HuH-7 (cell line): ENCODE measurements around the gene PCAT6.

Experiments
- DNase-seq: peaks from one replicate; pipeline ENCODE4 v3.0.0; 2011; ENCODE audit warnings: low spot score

Gene PCAT6

DNA sequence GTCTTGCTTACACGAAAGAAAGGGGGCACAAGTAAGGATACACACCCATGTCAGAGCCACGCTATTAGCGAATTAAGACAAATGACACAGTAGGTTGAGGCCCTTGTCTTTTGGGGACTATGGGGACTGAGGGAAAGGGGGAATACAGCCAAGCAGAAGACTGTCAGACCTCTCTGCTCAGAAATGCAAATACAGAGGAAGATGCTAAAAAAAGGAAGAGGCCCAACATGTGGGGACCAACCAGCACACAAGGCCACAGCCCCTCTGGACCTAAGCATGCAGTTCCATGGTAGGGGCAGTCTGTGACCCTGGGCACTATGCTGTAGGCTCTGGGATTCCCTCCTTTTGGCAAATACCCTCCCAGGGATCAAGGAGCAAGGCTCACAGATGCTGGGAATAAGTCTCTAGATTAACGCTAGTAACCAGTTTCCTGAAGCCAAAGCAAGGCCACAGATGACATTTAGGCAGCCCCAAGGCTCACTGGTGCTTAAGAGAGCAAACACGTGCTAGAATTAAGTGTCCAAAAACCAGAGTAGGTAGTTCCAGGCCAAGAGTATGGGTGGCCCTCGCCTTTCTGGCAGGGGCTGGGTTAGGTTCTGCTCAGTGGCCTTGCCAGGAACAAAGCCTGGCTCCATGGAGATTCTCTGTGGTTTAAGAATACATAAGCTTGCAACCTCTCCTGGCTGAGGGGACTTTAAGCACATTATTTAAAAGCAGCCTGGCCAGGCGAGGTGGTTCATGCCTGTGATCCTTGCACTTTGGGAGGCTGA is 40.0 kb downstream of the PCAT6 start:
- no peak for DNase-seq

DNA sequence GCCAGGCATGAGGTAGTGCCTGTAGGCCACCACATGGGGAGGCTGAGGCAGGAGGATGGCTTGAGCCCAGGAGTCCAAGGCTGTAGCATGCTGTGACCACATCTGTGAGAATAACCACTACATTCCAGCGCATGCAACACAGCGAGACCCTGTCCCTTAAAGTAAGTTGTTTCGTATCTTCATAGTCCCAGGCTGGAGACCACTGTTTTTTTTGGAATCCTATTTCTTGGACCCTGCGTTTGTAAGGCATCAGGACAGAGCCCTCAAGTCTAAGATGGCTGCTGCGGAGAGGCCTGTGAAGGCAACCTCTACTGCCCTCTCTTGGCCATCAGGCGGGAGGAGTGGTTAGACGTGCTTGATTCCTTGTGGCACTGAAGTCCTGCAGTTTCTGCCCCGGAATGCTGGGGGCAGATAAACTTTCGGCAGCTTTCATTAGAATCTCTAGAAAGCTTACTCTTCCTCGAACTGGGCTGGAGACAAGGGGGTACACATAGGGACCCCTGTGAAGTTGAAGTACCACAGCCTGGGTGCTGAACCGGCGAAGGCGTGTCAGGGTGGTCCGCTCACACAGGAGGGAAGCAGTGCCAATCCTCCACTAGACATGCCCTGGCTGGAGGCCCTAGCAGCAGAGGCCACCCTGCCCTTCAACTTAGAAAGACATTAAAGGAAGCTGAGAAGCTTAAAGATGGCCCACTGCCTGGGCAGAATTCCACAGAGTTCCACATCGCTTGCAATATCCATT is 41.6 kb downstream of the PCAT6 start:
- DNase-seq: peak; percentile 60

- DNase-seq: no peak
Observed at GRCh38 chr1:202854787-202855186, 44.0 kb downstream of the PCAT6 start.

DNA sequence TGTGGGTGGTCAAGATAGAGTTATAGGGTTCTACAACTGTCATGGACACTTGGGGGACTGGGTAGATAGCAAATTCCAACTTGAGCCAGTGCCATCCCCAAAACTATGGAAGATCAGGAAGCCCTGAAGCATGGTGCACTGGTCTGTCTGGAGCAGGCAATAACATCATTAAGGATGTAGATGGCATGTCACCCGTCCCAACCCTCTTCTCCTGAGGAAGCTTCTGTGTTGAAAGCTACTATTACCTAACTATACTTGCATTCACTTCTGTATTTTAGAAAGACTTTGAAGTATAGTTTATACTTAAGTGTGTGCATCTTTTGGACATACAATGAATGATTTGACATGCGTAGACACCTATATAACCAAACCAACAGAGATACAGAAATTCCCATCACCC is 45.3 kb downstream of the PCAT6 start:
- DNase-seq: no peak

- DNase-seq: peak; percentile 52
Observed at GRCh38 chr1:202857136-202857610, 46.4 kb downstream of the PCAT6 start.

DNA sequence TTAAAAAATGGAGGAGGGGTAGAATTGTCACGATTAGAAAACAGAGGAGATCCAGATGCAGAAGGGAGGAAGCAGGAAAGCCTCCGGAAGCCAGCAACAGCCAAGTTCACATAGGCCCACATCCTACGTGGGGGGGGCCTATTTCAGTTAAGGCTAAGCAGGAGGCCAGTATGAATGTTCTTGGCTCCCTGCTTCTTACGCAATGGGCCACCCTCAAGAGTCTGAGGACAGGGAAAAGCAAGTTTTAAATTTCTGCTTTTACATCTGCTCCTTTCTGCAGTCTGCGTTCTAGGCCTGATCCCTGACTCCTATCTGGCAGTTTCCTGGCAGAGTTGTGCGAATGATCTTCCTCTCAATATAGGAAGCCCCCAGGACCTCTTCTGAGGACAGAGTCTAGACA is 47.6 kb downstream of the PCAT6 start:
- no peak for DNase-seq

- no peak for DNase-seq
Observed at GRCh38 chr1:202858789-202859414, 48.1 kb downstream of the PCAT6 start.

- peak; percentile 69 for DNase-seq
Observed at GRCh38 chr1:202860744-202861419, 50.1 kb downstream of the PCAT6 start.
